Ishikawa (cell line): ENCODE results near the gene CDYL2.

Experiments used
- CEBPB ChIP-seq: IDR thresholded peaks from 2 replicates; pipeline ENCODE4 v1.6.1; 2012
- CREB1 ChIP-seq: IDR thresholded peaks from 2 replicates; pipeline ENCODE4 v1.6.1; 2012; ENCODE audit warnings: low read depth
- EGR1 ChIP-seq: IDR thresholded peaks from 2 replicates; pipeline ENCODE4 v1.6.1; 2012
- EP300 ChIP-seq: IDR thresholded peaks from 2 replicates; pipeline ENCODE4 v1.6.1; 2012; ENCODE audit warnings: borderline replicate concordance
- FOXM1 ChIP-seq: IDR thresholded peaks from 2 replicates; pipeline ENCODE4 v1.6.1; 2012; ENCODE audit warnings: low read depth, borderline replicate concordance
- MAX ChIP-seq: IDR thresholded peaks from 2 replicates; pipeline ENCODE4 v1.6.1; 2012
- NFIC ChIP-seq: IDR thresholded peaks from 2 replicates; pipeline ENCODE4 v1.6.1; 2012
- RAD21 ChIP-seq: IDR thresholded peaks from 2 replicates; pipeline ENCODE4 v1.6.1; 2012; ENCODE audit warnings: low read depth
- TAF1 ChIP-seq: IDR thresholded peaks from 2 replicates; pipeline ENCODE4 v1.6.1; 2012; ENCODE audit warnings: low read depth, mild to moderate bottlenecking
- TCF12 ChIP-seq: IDR thresholded peaks from 2 replicates; pipeline ENCODE4 v1.6.1; 2012; ENCODE audit warnings: low read depth
- TEAD4 ChIP-seq: IDR thresholded peaks from 2 replicates; pipeline ENCODE4 v1.6.1; 2012
- YY1 ChIP-seq: IDR thresholded peaks from 2 replicates; pipeline ENCODE4 v1.6.1; 2012; ENCODE audit warnings: low read depth
- ZBTB7A ChIP-seq: IDR thresholded peaks from 2 replicates; pipeline ENCODE4 v1.6.1; 2012; ENCODE audit warnings: low read depth
- TF ChIP-seq, protein P1 (sequence below): IDR thresholded peaks from 2 replicates; pipeline ENCODE4 v1.6.1; 2012
- TF ChIP-seq, protein P2 (sequence below): IDR thresholded peaks from 2 replicates; pipeline ENCODE4 v1.6.1; 2012; ENCODE audit warnings: low read depth, mild to moderate bottlenecking

The CDYL2 gene

DNA sequence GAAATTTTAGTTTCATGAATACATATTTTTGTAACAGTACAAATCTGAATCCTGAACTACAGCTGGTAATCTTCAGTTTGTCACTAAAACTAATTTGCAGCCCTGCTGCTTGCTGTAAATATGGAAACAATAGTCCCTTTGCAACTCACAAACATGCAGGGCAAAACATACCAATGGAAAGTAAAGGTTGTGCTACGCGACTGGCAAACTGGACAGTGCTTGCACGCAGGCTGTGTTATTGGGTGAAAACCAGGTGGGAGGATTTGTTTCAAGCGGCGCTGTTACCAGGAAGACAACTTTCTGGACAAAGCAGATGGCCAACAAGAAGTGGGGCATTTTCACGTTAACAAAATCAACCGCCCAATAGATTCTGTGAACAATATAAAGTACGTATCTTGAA lies 93.5 kb downstream of the CDYL2 start:
- TF ChIP-seq CREB1 (no peak), FOXM1 (no peak), RAD21 (no peak)

DNA sequence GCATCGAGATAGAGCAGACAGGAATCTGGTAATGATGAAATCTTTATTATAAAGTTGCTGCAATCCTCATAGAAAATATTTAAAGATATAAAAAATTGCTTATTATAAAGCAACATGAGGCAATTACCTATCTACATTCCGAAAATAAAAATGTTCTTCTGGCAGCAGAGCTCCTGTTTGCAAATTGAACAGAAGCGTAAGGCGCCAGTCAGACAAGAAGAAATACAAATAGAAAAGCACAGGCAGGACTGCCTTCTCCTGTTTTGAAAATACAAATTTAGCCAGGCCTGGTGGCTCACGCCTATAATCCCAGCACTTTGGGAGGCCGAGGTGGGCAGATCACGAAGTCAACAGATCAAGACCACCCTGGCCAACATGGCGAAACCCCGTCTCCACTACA lies 95.6 kb downstream of the CDYL2 start:
- no peak for TF ChIP-seq MAX
- TF ChIP-seq ZBTB7A = no peak
- TF ChIP-seq FOXM1 = no peak
- TF ChIP-seq TCF12 = no peak
- TF ChIP-seq NFIC = no peak
- no peak for TF ChIP-seq EGR1
- no peak for TF ChIP-seq TEAD4
- TF ChIP-seq CREB1 = no peak
- TF ChIP-seq, protein P1, sequence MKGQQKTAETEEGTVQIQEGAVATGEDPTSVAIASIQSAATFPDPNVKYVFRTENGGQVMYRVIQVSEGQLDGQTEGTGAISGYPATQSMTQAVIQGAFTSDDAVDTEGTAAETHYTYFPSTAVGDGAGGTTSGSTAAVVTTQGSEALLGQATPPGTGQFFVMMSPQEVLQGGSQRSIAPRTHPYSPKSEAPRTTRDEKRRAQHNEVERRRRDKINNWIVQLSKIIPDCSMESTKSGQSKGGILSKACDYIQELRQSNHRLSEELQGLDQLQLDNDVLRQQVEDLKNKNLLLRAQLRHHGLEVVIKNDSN = no peak
- TF ChIP-seq YY1 = no peak
- TF ChIP-seq TAF1 = no peak
- TF ChIP-seq, protein P2, sequence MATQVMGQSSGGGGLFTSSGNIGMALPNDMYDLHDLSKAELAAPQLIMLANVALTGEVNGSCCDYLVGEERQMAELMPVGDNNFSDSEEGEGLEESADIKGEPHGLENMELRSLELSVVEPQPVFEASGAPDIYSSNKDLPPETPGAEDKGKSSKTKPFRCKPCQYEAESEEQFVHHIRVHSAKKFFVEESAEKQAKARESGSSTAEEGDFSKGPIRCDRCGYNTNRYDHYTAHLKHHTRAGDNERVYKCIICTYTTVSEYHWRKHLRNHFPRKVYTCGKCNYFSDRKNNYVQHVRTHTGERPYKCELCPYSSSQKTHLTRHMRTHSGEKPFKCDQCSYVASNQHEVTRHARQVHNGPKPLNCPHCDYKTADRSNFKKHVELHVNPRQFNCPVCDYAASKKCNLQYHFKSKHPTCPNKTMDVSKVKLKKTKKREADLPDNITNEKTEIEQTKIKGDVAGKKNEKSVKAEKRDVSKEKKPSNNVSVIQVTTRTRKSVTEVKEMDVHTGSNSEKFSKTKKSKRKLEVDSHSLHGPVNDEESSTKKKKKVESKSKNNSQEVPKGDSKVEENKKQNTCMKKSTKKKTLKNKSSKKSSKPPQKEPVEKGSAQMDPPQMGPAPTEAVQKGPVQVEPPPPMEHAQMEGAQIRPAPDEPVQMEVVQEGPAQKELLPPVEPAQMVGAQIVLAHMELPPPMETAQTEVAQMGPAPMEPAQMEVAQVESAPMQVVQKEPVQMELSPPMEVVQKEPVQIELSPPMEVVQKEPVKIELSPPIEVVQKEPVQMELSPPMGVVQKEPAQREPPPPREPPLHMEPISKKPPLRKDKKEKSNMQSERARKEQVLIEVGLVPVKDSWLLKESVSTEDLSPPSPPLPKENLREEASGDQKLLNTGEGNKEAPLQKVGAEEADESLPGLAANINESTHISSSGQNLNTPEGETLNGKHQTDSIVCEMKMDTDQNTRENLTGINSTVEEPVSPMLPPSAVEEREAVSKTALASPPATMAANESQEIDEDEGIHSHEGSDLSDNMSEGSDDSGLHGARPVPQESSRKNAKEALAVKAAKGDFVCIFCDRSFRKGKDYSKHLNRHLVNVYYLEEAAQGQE = no peak
- no peak for TF ChIP-seq CEBPB
- TF ChIP-seq RAD21 = no peak
- TF ChIP-seq EP300 = no peak

GRCh38 chr16:80707686-80708085 lies 96.7 kb downstream of the CDYL2 start:
- TF ChIP-seq CREB1 (no peak), FOXM1 (no peak), EP300 (no peak), NFIC (no peak), TEAD4 (no peak), MAX (no peak), EGR1 (no peak), CEBPB (no peak), RAD21 (no peak), ZBTB7A (no peak), TAF1 (no peak), YY1 (no peak)
- TF ChIP-seq, protein P1 = no peak
- TF ChIP-seq, protein P2 = no peak

- no peak for TF ChIP-seq TAF1
- no peak for TF ChIP-seq NFIC
- no peak for TF ChIP-seq TEAD4
- TF ChIP-seq, protein P1 = no peak
- TF ChIP-seq ZBTB7A = no peak
- no peak for TF ChIP-seq EGR1
Observed at GRCh38 chr16:80705596-80705995, 98.8 kb downstream of the CDYL2 start.

- TF ChIP-seq CREB1 (no peak), RAD21 (no peak), NFIC (no peak), CEBPB (no peak), TEAD4 (no peak), YY1 (no peak), FOXM1 (no peak), ZBTB7A (no peak), MAX (no peak), TAF1 (no peak), EGR1 (no peak), TCF12 (no peak), EP300 (no peak)
- TF ChIP-seq, protein P1 = no peak
- TF ChIP-seq, protein P2 = no peak
Observed at GRCh38 chr16:80704751-80705505, 99.5 kb downstream of the CDYL2 start.
